Right lung (tissue), 5 donors: ENCODE data around the gene DCAF6. TPM values are rescaled to one million over a fixed set of nuclear protein-coding genes. Genes with fewer than 3 reads are reported as not detected.
A peak's percentile ranks its signal among the peaks of the same experiment; 100 is the strongest.

Source experiments
- DNase-seq, 2 donors: peaks; one replicate each; pipeline ENCODE4 v3.0.0-alpha.2; 2013
- polyA plus RNA-seq, 5 donors: library from polyadenylated mRNA; unstranded; fragments of 120-200 nt; gene quantifications; one replicate each; pipeline versions ENCODE4 v1.2.1 to v1.2.3, GENCODE V29; 2013; ENCODE audit warnings: inconsistent platforms in 1 of 5, low replicate concordance in 1 of 5; ENCODE audit not compliant: insufficient read length in 5 of 5, insufficient read depth in 1 of 5

Gene DCAF6
- polyA plus RNA-seq, 5 donors: 54.9 to 64.0 (median 61.8) TPM

DNA sequence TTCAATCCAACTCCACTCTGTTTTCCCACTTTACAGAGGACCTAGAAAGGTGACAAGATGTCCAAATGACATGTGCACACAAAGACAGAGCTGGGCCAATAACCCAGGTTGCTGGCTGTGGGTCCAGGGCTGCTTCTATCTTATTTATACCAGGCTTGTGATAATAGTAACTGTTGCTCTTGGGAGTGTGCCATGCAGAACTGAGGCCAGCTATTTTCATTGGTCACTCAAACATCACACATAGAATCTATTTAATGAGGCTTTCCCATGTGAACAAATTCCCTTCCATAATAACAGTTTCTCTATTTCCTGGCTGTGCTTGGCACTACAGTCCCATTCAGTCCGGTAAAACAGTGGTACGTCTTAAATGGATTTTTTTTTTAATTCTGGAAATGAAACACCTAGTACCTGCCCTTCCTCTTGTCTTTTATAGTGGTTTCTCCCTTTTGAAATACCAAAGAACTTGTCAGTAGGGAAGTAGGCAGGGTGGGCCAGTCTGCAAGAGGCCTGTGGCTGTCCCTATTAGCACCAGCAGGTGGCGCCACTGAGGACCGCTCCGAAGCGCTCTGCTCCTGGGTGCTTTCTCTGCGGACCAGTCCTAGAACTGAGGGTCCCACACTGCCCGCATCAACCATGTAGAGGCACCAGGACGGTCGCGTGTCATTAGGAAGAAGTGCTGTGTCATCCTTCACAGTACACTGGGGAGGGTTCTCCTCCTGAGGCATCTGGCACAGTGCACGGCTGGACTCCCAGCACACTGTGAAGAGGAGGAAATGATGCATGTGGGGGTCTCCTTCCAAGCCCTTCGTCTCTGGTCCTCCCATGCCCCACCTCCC lies 148.1 kb downstream of the DCAF6 start:
- peak; percentile 25 to 26 for DNase-seq

GRCh38 chr1:168085401-168085872 lies 149.0 kb downstream of the DCAF6 start:
- DNase-seq: peak; percentile 31 to 47

GRCh38 chr1:168086438-168086837 lies 150.0 kb downstream of the DCAF6 start:
- DNase-seq: no peak

DNA sequence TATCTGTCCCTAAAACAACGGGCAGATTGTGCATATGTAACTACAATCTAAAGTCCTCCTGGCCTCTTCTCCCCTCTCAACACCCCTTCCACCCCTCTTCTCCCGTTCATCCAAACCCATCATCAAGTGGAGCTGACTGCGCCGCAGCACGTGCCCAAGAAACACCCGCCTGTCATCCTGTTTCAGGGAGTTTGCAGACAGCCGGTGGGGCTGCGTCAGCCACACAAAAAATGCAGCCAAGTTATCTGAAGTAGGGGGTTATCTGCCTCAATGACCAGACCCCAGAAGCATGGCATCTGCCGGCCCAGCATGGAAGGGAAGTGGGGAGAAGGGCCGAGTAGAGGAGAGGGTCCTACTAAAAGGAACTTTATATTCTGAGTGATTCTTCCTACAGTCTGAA lies 151.2 kb downstream of the DCAF6 start:
- DNase-seq: no peak

- no peak for DNase-seq
Observed at GRCh38 chr1:168088511-168089325, 152.2 kb downstream of the DCAF6 start.

- DNase-seq: no peak
Observed at GRCh38 chr1:168089326-168089978, 153.0 kb downstream of the DCAF6 start.

GRCh38 chr1:168089979-168090337 lies 153.5 kb downstream of the DCAF6 start:
- no peak for DNase-seq

DNA sequence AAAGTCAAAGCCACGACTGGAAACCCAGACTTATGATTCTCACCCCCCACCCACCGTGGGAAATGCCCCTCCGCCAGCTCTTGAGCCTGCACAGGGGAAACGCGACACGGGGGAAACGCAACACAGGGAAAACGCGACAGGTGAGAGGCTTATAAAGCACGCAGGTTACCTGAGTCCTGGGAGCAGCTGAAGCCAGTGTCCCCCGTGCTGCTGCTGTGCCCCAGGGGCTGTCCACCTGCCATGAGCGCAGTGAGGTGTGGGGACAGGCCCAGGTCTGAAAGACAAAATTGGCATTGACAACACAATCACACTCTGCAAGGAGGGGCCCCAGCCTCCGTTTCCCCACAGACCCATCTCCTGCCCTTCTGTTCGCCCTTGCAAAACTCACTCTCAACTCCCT lies 153.9 kb downstream of the DCAF6 start:
- DNase-seq: no peak

- no peak for DNase-seq
Observed at GRCh38 chr1:168091063-168091462, 154.6 kb downstream of the DCAF6 start.

DNA sequence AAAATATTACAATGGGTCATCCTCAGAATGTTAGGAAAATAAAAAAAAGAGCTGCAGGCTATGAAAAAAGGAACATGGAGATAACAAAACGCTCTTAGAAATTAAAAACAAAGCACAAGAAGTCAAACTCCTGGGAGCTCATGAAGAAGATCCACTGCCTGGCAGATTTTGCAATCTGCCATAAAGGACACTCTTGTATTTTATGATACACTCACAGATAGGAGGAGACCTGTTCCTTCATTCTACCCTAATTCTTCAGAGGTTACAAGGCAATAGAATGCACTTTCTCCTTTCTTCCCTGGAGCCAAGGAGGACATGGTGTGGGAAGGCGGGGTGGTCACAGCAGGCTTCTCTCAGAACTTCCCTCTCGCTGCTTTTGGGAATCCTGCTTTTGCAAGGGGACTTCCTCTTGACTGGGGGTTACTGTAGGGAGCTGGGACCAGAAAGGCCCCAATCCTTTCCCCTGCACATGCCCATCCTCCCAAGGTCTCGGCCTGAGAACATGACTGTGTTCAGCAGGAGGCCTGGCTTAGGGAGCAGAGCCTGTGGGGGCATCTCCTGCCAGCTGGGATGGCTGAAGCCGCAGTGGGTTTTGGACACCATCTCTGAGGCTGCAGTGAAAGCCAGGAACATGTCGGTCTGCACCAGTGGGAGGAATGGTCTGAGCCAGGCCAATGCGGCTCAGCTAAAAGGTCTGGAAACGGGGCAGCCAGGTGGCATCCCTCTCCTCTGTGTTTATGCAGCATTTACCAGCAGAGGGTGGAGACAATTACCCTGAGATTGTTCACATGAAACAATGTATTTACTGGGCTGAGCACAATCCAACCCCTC lies 155.5 kb downstream of the DCAF6 start:
- no peak for DNase-seq

GRCh38 chr1:168092566-168093355 lies 156.3 kb downstream of the DCAF6 start:
- DNase-seq: no peak

DNA sequence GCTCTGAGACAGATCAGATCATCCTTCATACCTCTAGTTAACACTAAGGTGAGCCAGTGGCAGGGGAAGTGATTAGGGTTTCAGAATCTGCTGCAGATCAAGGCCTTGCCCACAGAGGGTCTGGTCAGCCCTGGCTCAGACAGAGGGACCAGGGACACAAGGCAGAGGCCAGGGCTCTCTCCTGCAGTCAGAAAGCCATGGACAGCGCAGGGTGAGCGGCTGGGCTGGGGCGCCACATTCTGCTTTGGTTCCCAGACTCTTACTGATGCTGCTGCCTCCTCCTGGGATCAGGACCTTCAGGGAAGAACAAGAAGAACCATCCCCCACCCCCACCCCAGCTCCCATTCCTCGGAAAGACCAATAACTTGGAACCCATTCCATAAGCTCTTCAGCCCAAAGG lies 157.1 kb downstream of the DCAF6 start:
- no peak for DNase-seq

GRCh38 chr1:168095476-168095875 lies 159.0 kb downstream of the DCAF6 start:
- DNase-seq: no peak

DNA sequence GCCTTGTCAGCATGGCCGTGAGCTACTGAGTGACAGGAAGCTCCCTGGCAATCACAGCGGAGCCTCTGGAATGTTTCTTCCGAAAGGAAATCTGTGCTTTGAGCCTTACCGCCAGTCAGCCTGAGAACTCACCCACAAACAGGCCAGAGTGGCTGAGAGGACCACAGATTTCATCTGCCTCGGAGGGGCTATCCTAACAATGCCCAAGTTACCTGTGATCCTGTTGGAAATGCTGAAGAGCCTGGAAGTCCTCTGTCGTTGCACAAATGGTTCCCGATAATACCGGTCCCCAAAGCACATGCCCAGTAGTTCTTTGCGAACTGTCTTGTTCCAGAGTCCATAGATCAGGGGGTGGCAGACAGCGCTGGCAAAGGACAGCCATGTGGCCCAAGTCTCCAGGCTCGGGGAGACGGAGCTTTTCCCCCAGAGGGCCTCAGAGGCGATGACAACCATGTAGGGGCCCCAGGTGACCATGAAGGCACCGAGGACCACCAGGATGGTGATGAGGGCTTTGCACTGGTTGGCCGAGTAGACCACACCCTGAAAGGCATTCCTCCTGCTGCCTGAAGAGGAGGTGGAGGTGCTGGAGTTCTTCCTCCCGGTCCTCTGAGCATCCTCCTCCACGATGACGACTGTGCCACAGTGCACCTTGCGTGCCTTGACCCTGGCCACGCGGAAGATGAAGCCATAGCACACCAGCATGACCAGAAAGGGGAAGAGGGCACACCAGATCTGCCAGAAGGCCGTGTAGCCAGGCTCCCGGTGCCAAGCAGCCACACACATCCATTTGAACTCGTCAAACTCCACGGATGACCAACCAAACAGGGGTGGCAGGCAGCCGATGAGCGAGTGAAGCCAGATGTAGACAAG lies 160.0 kb downstream of the DCAF6 start:
- DNase-seq: no peak

DNA sequence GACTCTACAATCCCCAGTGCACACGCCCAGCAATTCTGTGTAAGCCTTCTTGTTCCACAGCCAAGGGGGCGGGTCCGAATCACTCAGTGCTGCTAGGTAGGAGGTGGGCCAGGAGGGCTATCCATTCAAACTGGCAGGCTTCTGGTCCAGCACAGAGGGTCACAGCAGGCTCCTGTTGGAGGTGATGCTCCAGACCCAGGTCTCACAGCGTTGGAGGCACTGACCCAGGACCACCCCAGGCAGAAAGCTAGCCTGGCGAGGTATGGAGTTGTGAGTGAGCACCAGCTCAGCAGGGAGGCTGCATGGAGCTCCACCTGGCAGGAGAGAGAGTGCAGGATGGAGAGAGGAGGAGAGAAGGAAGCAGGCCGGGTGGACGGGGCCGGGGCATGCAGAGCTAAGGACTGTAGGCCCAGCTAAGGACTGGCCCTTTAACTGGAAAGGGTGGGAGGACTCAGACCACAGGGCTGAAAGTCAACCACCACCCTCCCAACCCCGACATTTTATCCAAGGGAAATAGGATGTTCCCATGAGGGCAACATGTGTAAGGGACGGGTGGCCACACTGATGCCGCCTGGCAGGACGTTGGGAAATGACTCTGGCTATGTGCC lies 161.5 kb downstream of the DCAF6 start:
- no peak for DNase-seq

DNA sequence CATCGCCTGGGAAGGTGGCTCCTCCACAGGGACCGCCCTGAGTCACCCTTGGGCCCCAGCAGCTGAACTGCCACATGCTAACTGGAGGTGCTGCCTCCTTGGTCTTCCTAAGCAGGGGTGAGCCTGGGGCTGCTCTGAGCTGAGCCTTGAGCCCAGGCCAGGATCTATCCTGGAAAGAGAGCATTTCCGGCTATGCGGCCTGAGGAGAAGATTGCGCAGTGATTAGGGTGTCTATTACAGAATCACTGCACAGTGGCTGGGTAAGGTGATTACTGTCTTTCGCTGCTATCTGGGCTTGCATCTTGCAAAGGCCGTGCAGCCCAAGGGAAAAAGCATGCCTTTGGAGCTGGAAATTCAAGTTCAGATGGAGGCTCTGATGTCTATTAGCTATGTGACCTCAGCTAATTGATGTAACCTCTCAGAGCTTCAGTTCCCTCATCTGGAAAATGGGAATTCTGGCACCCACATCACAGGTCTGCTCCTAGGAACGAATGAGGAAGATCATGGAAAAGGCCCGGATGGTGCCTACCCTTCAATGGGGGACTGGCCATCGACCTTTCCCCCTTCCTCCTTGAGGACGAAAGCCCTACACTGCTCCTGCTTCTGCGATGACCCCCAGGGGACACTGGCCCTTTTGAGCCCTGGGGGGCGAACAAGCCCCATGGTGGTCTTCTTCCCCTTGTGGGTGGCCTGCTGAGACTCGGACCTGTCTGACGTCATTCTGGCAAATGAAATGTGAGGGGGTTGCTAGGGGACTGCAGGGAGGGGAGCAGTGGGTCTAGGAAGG lies 162.2 kb downstream of the DCAF6 start:
- no peak for DNase-seq

DNA sequence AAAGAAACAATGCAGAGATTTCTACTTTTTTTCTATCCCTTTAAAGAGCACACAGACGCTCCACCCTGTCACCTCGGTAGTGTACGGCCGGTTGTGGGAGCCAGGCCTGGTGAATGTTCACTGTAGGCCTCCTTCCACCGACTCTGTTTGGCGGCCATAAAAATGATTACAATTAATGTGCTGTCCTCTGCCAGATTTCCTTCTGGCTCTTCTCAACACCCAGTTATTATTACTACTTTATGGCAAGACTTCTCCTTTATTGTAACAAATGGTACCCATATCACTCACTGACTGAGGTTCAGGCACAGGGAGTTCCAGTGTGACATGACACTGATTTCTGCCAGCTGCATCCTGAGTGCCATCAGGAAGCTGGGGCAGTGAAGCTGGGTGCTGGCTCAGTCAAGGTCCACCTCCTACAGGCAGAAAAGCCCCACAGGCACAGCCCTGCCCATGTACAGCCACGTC lies 162.9 kb downstream of the DCAF6 start:
- DNase-seq: no peak

DNA sequence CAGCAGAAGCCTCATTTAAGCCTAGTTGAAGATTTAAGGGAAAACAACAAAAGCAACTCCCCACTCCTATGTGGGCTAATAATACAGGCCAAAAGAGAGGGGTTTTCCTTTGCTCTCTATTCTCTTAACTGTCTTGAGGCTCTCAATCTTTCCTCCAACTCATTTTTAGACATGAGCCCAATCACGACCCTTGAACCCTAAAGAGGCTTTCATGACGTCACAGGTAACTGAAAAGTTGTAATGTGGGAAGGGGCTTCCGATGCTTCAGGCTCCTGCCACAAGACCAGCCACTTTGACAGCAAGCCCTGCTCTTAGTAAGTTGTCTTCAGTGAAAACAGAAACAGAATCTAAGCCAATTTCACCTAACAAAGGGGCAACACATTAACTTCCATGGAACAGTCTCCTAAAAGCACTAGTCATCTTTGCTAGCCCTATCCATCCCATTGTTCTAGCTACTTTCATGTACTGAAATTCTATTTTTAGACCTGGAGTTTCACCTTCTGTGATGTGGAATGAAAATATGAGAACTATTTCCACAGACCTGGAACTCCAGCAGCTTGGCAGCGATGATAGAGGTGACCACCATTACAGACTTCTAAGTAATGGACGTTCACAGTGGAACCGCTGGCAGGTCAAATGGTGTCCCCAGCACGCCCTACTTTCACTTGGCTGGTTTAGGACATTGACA lies 164.0 kb downstream of the DCAF6 start:
- no peak for DNase-seq
